ENCODE measurements around the gene CHCHD3.
"Not testable (repeated sequence)": the region's sequence is repeated elsewhere in the genome, so short reads cannot be mapped to it uniquely, and the experiment has no call there.

The CHCHD3 gene

GRCh38 chr7:132997505-132997904 is 84.4 kb downstream of the CHCHD3 start:
- no peak for DNase-seq

DNA sequence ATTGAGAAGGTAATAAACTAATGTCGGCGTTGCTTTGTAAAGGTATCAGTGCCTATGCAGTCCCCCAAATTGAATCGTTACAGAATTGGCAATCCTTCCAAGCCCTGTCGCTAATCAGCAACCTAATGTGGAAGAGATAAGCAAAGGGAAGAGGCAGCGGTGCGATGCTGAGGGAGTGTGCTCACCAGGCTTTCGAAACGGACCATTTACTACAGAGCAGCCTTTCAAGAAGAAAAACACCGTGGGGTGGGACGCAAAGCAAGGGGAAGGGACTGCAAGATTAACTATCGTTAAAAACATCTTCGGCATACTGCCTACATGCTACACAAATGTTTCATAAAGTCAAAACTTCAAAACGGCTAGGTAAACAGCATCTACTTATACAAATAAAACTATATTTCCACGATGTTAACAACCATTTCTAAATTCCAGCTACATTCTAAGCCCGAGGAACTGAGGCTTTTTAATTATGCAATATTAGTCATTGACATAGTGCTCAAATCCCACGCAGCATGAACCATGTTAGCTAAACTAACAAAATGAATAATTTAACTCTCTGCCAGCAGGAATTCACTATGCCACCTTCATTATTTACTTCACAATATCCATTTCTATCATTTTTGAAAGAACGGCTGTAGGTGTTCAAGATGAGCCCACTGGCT is 85.2 kb downstream of the CHCHD3 start:
- DNase-seq: no peak

DNA sequence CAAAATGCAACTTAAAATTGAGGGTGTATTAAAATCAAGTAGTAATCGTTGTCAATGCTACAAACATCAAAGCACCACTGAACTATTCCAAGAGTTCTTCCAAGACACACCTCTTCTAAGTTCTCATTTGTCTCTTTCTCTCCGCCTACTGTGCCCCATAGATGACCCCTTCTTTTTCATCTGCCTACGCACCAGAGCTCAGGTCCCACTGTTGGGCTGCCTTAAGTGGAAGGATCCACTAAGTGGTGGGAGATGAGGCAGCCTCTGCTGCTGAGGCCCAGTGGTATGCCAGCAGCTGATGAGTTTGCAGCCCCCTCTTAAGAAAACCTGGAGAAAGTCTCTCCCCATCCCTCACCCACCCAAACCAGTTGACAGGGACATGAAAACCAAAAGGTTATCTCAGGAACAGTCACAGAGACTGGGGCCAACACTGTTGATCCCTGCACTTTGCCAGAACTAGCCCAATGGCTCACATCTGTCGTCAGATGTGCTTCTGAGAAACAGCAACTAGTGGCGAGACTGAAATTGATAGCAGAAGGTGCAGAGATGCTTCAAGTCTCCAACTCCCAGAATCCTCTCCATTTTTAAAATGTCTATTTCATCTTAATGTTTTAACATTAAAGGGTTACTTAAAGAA is 88.4 kb downstream of the CHCHD3 start:
- DNase-seq: no peak

DNA sequence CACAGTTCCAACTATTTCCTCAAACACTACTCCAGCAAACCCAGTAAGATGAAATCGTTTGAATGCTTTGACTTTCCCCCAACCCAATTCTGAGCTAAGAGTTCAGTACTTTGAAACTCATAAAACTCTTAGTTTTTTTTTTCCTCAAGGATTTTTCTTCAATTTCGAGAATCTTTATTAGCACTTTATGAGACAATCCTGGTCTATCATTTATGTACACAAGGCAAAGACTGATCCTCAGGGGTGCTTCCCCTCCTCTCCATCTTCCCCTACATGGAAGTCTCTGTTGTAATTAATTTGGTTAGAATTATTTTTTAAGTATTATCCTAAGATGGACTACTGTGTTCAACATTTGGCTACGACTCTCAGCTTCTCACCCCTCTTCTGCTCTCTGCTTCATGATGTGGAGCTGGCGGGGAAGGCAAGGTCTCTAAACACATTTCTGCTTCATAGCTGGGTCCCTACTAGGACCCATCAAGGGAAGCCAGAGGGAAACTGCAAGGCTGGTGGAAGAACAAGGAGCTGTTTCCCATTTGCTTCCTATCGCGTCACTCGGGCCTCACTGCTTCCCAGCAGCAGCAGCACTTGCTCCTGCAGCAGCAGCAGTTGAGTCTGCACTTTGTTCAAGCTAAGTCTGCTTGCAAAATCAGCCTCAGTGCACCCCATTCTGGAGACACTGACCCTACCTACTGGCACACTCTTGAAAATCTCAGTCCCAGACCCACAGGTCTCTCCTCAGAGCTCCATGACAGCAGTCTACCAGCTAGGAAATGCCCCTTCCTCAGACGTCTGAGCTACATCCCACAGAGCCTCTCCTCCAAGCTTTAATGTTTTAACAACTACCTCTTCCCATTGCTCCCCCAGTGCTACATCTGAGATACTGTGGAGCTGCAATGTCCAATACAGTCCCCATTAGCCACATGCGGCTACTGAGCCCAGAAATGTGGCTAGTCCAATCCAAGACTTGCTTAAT is 90.0 kb downstream of the CHCHD3 start:
- no peak for DNase-seq

- no peak for DNase-seq
Observed at GRCh38 chr7:132988117-132988516, 93.8 kb downstream of the CHCHD3 start.

GRCh38 chr7:132980402-132980801 is 101.5 kb downstream of the CHCHD3 start:
- no peak for DNase-seq

DNA sequence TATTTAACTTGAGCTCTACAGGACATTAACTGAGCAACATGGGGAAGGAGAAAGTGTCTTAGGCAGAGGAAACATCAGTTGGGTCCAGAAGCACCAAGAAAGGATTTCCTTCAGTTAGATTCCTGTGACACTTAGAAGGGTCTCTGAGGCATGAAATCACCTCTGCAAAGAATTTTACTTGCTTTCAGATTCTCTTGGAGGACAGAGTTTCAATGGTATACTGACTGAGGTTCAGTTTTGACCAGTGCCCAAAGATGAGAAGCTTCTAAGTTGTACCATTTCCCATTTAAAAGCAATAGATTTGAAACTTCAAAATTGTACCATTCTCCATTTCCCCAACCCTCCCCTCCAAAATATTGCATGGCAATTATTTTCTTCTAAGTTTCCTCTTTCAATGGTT is 102.4 kb downstream of the CHCHD3 start:
- DNase-seq: no peak

DNA sequence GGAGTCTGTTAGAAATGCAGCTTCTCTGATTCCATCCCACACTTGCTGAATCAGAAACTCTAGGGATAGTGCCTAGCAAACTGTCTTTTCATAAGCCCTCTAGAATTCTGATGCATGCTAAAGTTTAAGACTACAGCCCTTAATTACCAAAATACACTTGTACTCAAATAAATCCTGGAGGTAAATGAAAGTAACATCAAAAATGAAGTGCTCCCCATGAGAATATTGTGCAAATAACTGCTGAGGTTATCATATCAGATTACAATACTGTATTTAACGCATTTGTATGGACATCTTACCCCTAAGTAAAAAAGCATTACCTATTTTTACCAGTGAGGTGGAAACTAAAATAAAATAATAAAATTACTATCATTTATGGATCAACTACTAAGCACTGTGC is 104.7 kb downstream of the CHCHD3 start:
- DNase-seq: no peak

DNA sequence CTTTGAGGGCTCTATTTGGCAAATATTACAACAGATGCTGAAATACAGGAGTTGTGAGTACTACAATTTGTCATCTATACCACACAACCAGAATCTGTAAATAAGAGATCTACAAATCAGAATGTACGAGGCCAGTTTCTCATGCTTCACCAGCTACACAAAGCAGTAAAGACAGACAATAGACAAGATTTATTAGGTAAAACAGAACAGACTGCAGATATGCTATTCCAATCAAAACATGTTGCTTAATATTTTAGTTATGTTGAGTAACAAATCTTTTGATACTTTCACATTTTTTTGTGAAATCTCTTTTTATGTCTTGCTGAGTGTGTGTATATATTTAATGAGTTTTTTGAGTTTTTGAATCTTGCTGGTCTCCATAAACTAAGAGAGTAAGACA is 109.1 kb downstream of the CHCHD3 start:
- DNase-seq: no peak

GRCh38 chr7:132970257-132970656 is 111.6 kb downstream of the CHCHD3 start:
- no peak for DNase-seq

DNA sequence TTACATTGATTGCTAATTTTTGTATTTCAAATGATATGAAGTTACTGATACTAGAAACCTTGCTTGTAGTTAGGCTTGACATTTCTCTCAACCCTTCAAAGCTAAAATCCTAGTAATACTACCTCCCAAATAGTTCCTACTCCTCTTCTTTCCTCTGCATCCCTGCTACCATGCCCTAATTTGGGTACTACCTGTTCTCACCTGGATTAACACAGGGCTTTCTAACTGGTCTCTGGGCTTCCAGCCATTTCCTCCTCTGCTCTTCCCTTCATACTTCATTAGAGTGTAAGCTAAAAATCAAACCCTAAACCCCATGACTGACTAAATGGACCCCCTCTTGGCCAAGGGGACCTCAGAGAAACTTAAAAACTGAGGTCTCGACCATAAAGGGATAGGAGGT is 112.4 kb downstream of the CHCHD3 start:
- no peak for DNase-seq

DNA sequence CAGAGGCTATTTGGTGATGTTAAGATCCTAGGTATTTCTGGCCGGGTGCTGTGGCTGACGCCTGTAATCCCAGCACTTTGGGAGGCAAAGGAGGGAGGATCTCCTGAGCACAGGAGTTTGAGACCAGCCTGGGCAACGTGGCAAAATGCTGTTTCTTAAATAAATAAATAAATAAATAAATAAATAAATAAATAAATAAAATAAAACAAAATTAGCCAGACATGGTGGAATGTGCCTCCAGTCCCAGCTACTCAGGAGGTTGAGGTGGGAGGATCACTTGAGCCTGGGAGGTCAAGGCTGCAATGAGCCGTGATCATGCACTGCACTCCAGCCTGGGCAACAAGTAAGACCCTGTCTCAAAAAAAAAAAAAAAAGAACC is 114.4 kb downstream of the CHCHD3 start:
- DNase-seq: not testable (repeated sequence)

- no peak for DNase-seq
Observed at GRCh38 chr7:132966754-132967469, 115.0 kb downstream of the CHCHD3 start.

DNA sequence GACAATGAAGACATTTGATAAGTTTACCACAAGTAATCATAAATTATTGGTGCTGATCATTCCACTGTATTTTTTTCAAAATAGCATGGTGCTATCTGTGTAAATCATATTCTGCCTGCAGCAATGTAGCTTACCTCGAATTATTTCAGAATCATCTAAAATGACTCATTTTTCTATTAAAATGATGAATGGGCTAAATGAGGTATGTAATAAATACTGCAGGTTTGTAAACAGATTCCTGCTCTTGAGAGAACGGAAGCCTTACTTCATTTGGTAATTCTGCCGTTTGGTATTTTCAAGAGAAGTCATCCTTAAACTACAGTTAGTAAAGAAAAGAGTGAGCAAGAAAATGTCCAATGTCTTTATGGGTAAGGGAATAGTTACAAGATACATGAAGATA is 115.9 kb downstream of the CHCHD3 start:
- no peak for DNase-seq

DNA sequence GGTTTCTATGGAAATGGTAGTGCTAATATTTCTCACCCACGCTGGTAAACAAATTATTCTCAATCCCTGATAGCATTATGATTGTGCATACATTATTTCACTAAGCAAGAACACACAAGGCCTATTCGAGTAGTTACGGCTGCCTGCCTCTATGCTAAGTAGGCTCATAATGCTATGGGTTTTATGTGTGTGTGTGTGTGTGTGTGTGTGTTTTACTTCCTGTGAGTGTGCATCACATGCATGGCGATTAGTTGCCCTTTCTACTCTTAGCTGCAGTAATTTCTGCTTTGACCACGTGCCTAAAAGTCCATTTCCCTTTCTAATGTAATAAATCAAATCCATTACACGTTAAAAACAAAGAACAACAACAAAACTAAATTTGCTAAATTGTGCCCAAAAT is 117.0 kb downstream of the CHCHD3 start:
- no peak for DNase-seq

- DNase-seq: no peak
Observed at GRCh38 chr7:132959891-132960290, 122.0 kb downstream of the CHCHD3 start.

DNA sequence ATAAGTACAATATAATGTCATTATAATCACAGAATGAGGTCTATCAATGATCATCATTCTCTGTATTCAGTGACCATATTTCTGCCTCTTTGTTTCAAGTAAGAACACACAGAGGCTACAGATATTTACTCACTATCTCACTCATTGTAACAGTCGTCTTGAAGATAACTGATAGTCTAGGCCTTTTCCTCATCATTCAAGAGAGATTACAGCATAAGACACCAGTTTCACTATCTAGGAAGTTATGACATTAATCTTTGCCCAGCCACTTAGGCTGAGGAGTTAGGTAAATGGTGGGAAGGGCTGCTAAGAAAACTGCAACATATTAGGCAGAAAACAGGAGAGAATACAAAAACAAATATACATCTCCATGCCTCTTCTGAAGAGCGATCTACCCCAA is 125.3 kb downstream of the CHCHD3 start:
- no peak for DNase-seq

DNA sequence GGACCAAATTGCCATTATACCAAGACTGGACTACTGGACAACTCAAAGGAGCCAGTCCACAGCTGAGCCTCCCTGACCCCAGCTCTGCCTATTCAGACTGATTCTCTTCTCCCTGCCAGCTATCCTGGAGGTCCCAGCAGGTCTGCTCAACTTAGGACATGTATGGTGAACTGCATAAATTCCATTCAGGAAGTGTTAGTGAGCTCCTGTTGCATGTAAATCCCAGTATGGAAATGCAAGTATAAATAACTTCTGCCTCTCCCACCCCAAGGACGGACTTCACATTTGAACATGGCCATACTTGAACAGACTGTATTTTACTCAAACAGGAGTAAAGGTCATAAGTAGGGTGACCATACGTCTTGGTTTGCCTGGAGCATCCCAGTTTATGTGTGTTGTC is 128.4 kb downstream of the CHCHD3 start:
- DNase-seq: no peak

DNA sequence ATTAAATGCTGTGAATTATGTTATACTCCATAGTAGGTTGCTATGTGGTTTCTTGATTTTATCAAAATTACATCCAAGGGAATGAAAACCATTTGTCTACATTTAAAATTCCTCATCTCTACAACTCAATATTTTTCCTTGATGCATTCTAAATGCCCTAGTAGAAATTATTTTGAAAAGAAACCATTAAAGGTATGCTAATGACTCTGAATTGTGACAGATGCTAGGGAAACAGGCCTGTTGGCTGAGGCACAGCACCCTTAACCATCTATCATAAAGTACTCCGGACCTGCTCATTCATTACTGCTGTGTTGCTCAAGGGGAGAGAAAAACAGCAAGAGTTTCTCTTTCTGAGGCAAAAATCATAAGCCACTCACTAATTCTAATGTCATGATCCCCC is 131.2 kb downstream of the CHCHD3 start:
- no peak for DNase-seq

GRCh38 chr7:132947011-132947410 is 134.9 kb downstream of the CHCHD3 start:
- DNase-seq: no peak

DNA sequence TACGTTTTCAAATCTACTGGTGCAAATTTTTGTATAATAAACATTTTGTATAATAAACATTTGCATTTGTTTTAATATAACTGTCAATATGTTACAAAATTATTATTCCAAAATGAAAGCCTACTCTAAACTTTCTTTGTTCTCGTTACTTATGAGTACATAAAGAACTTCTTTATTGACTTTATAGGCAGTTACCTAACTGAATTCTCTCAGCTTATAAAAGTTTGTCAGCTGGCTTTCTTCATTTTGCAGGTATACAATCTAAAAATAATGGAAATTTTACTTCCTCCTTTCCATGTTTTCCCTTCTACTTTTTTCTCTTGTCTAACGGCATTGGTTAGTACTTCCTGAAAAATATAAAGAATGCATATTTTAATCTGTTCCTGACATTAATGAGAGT is 137.1 kb downstream of the CHCHD3 start:
- no peak for DNase-seq

DNA sequence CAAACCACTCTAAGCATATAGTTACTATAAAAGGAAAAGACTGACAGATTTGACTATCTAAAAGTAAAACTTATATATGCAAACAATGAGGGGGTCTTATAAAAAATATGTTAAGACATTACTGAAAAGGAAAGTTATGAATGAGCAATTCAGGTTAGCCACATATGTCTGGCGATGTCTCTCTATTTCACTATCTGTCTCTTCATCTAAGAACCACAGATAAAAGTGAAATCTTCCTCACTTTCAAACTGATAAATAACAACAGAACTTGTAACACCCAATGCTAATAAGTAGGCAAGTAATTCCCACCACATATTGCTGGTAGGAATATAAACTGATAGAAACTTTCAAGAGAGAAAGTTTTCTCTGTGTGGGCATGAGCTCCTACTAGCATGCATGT is 138.2 kb downstream of the CHCHD3 start:
- no peak for DNase-seq

DNA sequence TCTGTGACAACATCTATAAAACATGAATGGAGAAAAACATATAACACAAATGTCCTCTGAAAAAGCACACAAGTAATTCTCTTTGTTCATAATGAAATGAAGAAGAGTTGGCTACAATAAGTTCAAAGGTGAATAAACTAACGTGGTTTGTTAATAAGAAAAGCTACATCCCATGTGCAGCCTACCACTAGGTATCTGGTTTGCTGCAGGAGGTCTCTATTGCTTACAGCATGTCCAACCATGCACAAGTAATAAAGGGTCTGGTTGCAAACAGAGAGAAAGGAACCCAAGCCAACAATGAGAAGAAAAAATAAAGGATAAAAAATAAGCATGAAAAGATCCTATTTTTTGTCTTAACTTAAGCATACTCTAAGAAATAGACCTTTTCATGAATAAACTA is 139.2 kb downstream of the CHCHD3 start:
- no peak for DNase-seq
